H1 (cell line): ENCODE results near the gene GSTO2. TPM values are rescaled to one million over a fixed set of nuclear protein-coding genes. Genes with fewer than 3 reads are reported as not detected.
A peak's percentile ranks its signal among the peaks of the same experiment; 100 is the strongest.

Experiments
- CTCF ChIA-PET: fragments of 300-600 bp; sonication (Branson Sonifier 250); formaldehyde crosslinking; loops from one replicate; lab custom pipeline; 2021; ENCODE audit not compliant: partially characterized antibody; lab: Charles Lee
- POLR2A ChIA-PET: fragments of 300-600 bp; sonication (Branson Sonifier 250); formaldehyde crosslinking; loops from one replicate; lab custom pipeline; 2021; ENCODE audit warnings: inconsistent platforms; ENCODE audit not compliant: partially characterized antibody; lab: Charles Lee
- DNase-seq, 2 experiments: peaks; one replicate each; pipeline versions ENCODE4 v3.0.0 to v3.0.0-alpha.2; 2010 to 2022; ENCODE audit warnings: low spot score in 2 of 2, low read depth in 1 of 2, mixed read lengths in 1 of 2
- FAIRE-seq: peaks from 2 replicates; lab custom pipeline; 2011; peaks lifted over from hg19 to GRCh38; lab: Jason Lieb, UNC
- H2AFZ ChIP-seq: 2 replicates; pipeline ENCODE4 v1.8.1; 2012; ENCODE audit warnings: low read length, inconsistent platforms
- H2AK5ac ChIP-seq: 2 replicates; pipeline ENCODE4 v1.6.1; 2013; ENCODE audit warnings: low read depth, low read length
- H2BK120ac ChIP-seq: replicated peaks from 2 replicates; pipeline ENCODE3; 2013; ENCODE audit warnings: low read depth, low read length, inconsistent platforms
- H2BK12ac ChIP-seq: 2 replicates; pipeline ENCODE4 v1.6.1; 2013; ENCODE audit warnings: low read depth, low read length
- H2BK15ac ChIP-seq: 2 replicates; pipeline ENCODE4 v1.6.1; 2013; ENCODE audit warnings: low read length
- H2BK20ac ChIP-seq: 2 replicates; pipeline ENCODE4 v1.6.1; 2013; ENCODE audit warnings: low read length
- H2BK5ac ChIP-seq: 2 replicates; pipeline ENCODE4 v1.6.1; 2013; ENCODE audit warnings: low read depth, low read length
- H3K14ac ChIP-seq: 2 replicates; pipeline ENCODE4 v1.6.1; 2013; ENCODE audit warnings: inconsistent platforms; ENCODE audit not compliant: insufficient read length
- H3K18ac ChIP-seq: 2 replicates; pipeline ENCODE4 v1.6.1; 2013; ENCODE audit warnings: low read length; ENCODE audit errors: extremely low read depth
- H3K23ac ChIP-seq: 2 replicates; pipeline ENCODE4 v1.6.1; 2013; ENCODE audit warnings: inconsistent platforms; ENCODE audit not compliant: insufficient read length
- H3K23me2 ChIP-seq: 2 replicates; pipeline ENCODE4 v1.6.1; 2013; ENCODE audit warnings: low read depth, low read length
- H3K27ac ChIP-seq: 2 replicates; pipeline ENCODE4 v1.6.1; 2011; ENCODE audit warnings: low read depth, low read length, inconsistent platforms
- H3K27me3 ChIP-seq, 4 experiments: replicated peaks in 1 of 4; 1 replicate in 1 of 4; 2 replicates in 3 of 4; pipeline versions ENCODE4 v1.6.1 to v1.8.1; 2011 to 2013; ENCODE audit warnings: low read length in 3 of 4, mild to moderate bottlenecking in 3 of 4, inconsistent platforms in 2 of 4, mixed read lengths in 2 of 4, moderate library complexity in 1 of 4; ENCODE audit not compliant: control insufficient read depth in 3 of 4, insufficient read depth in 3 of 4; ENCODE audit errors: extremely low read depth in 1 of 4
- H3K36me3 ChIP-seq, 4 experiments: 2 replicates each; pipeline versions ENCODE4 v1.6.1 to v1.8.1; 2011 to 2013; ENCODE audit warnings: mild to moderate bottlenecking in 4 of 4, low read length in 3 of 4, moderate library complexity in 2 of 4, control low read depth in 1 of 4, inconsistent platforms in 1 of 4; ENCODE audit not compliant: insufficient read depth in 4 of 4, control insufficient read depth in 2 of 4
- H3K4ac ChIP-seq: replicated peaks from 2 replicates; pipeline ENCODE3; 2013; ENCODE audit warnings: low read length, low read depth, mixed read lengths, inconsistent platforms; ENCODE audit not compliant: insufficient read length
- H3K4me1 ChIP-seq, 4 experiments: replicated peaks in 1 of 4; 1 replicate in 1 of 4; 2 replicates in 3 of 4; pipeline versions ENCODE4 v1.6.1 to v1.8.1; 2011 to 2013; ENCODE audit warnings: low read length in 3 of 4, inconsistent platforms in 2 of 4, mixed read lengths in 1 of 4; ENCODE audit not compliant: insufficient read depth in 4 of 4, control insufficient read depth in 3 of 4
- H3K4me2 ChIP-seq, 2 experiments: 2 replicates each; pipeline versions ENCODE4 v1.6.1 to v1.8.1; 2011 to 2013; ENCODE audit warnings: low read depth in 2 of 2, low read length in 2 of 2, control low read depth in 1 of 2, inconsistent platforms in 1 of 2, mild to moderate bottlenecking in 1 of 2; ENCODE audit not compliant: insufficient read depth in 1 of 2
- H3K4me3 ChIP-seq, 4 experiments: fragments of 200-600, 300-600 bp in 1 of 4; sonication (generic), shearing (Covaris generic), sonication (Bioruptor Twin) in 1 of 4; 2 replicates each; pipeline versions ENCODE4 v1.5.1 to v1.8.1; 2011 to 2016; ENCODE audit warnings: low read length in 4 of 4, low read depth in 3 of 4, control low read depth in 2 of 4, inconsistent platforms in 2 of 4, mild to moderate bottlenecking in 2 of 4, mixed read lengths in 1 of 4, moderate library complexity in 1 of 4; ENCODE audit not compliant: insufficient read depth in 2 of 4; ENCODE audit errors: extremely low read depth in 1 of 4
- H3K56ac ChIP-seq: replicated peaks from 2 replicates; pipeline ENCODE3; 2013; ENCODE audit warnings: low read depth, mild to moderate bottlenecking, mixed read lengths, low read length, inconsistent platforms; ENCODE audit not compliant: insufficient read length
- H3K79me1 ChIP-seq: 2 replicates; pipeline ENCODE4 v1.6.1; 2013; ENCODE audit warnings: low read depth, low read length, control low read depth
- H3K79me2 ChIP-seq, 2 experiments: 2 replicates each; pipeline versions ENCODE4 v1.6.1 to v1.8.1; 2012 to 2013; ENCODE audit warnings: low read length in 2 of 2, mild to moderate bottlenecking in 2 of 2, inconsistent platforms in 1 of 2; ENCODE audit not compliant: insufficient read depth in 2 of 2, control insufficient read depth in 1 of 2
- H3K9ac ChIP-seq, 4 experiments: replicated peaks in 1 of 4; 1 replicate in 1 of 4; 2 replicates in 3 of 4; pipeline versions ENCODE4 v1.6.1 to v1.8.1; 2011 to 2013; ENCODE audit warnings: low read depth in 3 of 4, low read length in 3 of 4, control low read depth in 2 of 4, mild to moderate bottlenecking in 2 of 4, moderate library complexity in 2 of 4, inconsistent platforms in 1 of 4; ENCODE audit errors: extremely low read depth in 1 of 4
- H3K9me3 ChIP-seq, 2 experiments: 2 replicates each; pipeline versions ENCODE4 v1.6.1 to v1.8.1; 2012 to 2013; ENCODE audit warnings: mild to moderate bottlenecking in 2 of 2, moderate library complexity in 2 of 2, control low read depth in 1 of 2, inconsistent platforms in 1 of 2, low read depth in 1 of 2, low read length in 1 of 2, mixed read lengths in 1 of 2; ENCODE audit not compliant: insufficient read depth in 2 of 2
- H4K20me1 ChIP-seq, 2 experiments: replicated peaks in 1 of 2; 2 replicates each; pipeline versions ENCODE3 to v1.8.1; 2011 to 2013; ENCODE audit warnings: inconsistent platforms in 2 of 2, low read length in 2 of 2, mild to moderate bottlenecking in 1 of 2; ENCODE audit not compliant: insufficient read depth in 2 of 2, control insufficient read depth in 1 of 2
- H4K5ac ChIP-seq: 2 replicates; pipeline ENCODE4 v1.6.1; 2013; ENCODE audit warnings: low read length, low read depth, mixed read lengths, inconsistent platforms; ENCODE audit not compliant: insufficient read length
- H4K8ac ChIP-seq: 2 replicates; pipeline ENCODE4 v1.8.0; 2013; ENCODE audit warnings: mild to moderate bottlenecking, moderate library complexity, low read length, inconsistent platforms; ENCODE audit not compliant: insufficient read depth; ENCODE audit errors: extremely low read depth
- H4K91ac ChIP-seq: replicated peaks from 2 replicates; pipeline ENCODE3; 2013; ENCODE audit warnings: low read length, mixed read lengths, inconsistent platforms; ENCODE audit not compliant: insufficient read length
- ASH2L ChIP-seq: fragments of 200-600, 300-600 bp; sonication (generic); IDR thresholded peaks from one replicate; pipeline ENCODE4 v1.7.1; 2017; ENCODE audit warnings: low read length
- ATF3 ChIP-seq: IDR thresholded peaks from 2 replicates; pipeline ENCODE4 v1.6.1; 2011; ENCODE audit warnings: low read depth, mild to moderate bottlenecking, low read length; ENCODE audit not compliant: insufficient read depth
- CREB1 ChIP-seq: IDR thresholded peaks from 2 replicates; pipeline ENCODE4 v1.6.1; 2012; ENCODE audit warnings: inconsistent platforms
- EGR1 ChIP-seq: IDR thresholded peaks from 2 replicates; pipeline ENCODE4 v1.6.1; 2011; ENCODE audit warnings: low read depth, low read length, borderline replicate concordance
- MAFK ChIP-seq: IDR thresholded peaks from 2 replicates; pipeline ENCODE4 v1.6.1; 2012; ENCODE audit warnings: low read depth, mild to moderate bottlenecking, improper control_type of control experiment, low read length
- RAD21 ChIP-seq, 2 experiments: IDR thresholded peaks in 1 of 2; conservative IDR thresholded peaks in 1 of 2; 2 replicates each; pipeline ENCODE4 v1.6.1; 2011; ENCODE audit warnings: low read depth in 2 of 2, low read length in 2 of 2, improper control_type of control experiment in 1 of 2, inconsistent platforms in 1 of 2, mild to moderate bottlenecking in 1 of 2, moderate library complexity in 1 of 2
- TAF1 ChIP-seq: IDR thresholded peaks from 2 replicates; pipeline ENCODE4 v1.6.1; 2011; ENCODE audit warnings: mild to moderate bottlenecking, low read depth, low read length
- WGBS, 2 experiments: shearing (Covaris generic) in 1 of 2; methylation state at CpG; one replicate each; pipeline versions ENCODE4 v1.1.6 to v1.1.7; 2013 to 2015; ENCODE audit warnings: low lambda C conversion rate in 2 of 2, mixed read lengths in 2 of 2, inconsistent platforms in 1 of 2, low coverage in 1 of 2, missing lambda C conversion rate in 1 of 2; ENCODE audit not compliant: insufficient replicate concordance in 2 of 2, insufficient coverage in 1 of 2, insufficient read length in 1 of 2; ENCODE audit errors: extremely low coverage in 1 of 2, missing lambda C conversion rate in 1 of 2; 5-methylcytosine and 5-hydroxymethylcytosine counted together
- polyA plus RNA-seq, 7 experiments: library from polyadenylated mRNA; depleted of rRNA in 3 of 7; stranded (reverse) in 5 of 7; unstranded in 2 of 7; fragments of >200 nt in 5 of 7; fragments of 200-250 nt in 2 of 7; gene quantifications; 1 replicate in 5 of 7; 2 replicates in 1 of 7; 4 replicates in 1 of 7; pipeline versions ENCODE4 v1.2.1 to v1.2.3, GENCODE V29; 2011 to 2013; ENCODE audit warnings: missing spikeins in 2 of 7, mixed read lengths in 2 of 7
- total RNA-seq: library from RNA; stranded (reverse); fragmentation: NEBNext Ultra II Directional; extraction: Animal tissue kit (Norgen Biotek cat#: 25700); gene quantifications from 2 replicates; pipeline ENCODE4 v1.2.1, GENCODE V29; 2021

Gene GSTO2
- total and polyA plus RNA-seq, 2 of the 8 experiments (the other 6 are each of a cell fraction or from before 2014, with no cell fraction given), result 13.1 to 41.7 TPM

DNA sequence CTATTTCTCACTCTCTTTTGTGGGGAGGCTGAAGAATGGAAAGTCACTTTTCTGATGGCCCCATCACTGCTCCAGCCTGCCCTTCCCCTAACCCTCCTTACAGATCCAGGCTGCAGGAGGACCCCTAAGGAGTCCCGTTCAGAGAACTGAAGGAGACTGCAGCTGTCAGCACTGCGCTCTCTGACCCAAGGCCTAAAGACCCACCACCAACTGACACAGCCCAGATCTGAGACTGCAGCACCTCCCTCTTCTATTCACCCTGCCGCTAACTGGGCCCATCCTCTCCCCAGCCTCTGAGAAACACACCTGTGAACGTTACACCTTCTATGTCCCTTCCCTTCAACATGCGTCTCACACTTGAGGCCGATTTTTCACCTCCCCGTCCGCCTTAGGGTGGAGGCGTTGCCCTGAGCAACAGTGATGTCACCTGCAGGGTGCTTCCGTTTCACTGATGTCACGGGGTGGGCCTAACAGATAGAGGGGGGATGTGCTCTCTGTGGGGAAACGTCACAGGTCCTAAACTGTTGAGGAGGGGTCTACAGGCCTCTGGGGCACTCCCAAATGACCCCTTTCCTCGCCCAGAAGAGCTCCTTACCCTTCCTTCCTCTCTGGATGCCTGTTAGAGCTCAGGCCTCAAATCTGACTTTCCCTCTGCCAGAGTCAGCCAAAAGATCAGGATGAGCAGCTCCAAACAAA is 64.2 kb downstream of the GSTO2 start:
- Histone ChIP-seq H3K79me1 (peaks cover 24% of the 10 kb centered on the region), H3K27me3 (no peaks in the 10 kb centered on the region), H4K8ac (no peak overlapping the region), H3K14ac (no peak overlapping the region), H2BK12ac (peak overlapping the region; percentile 53; the same call in 1 of the 2 replicates), H2BK15ac (peak overlapping the region; percentile 75), H3K9ac (peak overlapping the region in 1 of 4 experiments; percentile 34; a peak in 1 of 7 replicates), H3K56ac (no peak overlapping the region), H4K91ac (no peak overlapping the region), H3K23me2 (peaks cover 15% of the 10 kb centered on the region), H2BK20ac (peak overlapping the region; percentile 67), H3K4me1 (peaks cover 43 to 74% (median 52%) of the 10 kb centered on the region in 4 experiments), H3K4ac (peak overlapping the region; percentile 17), H3K4me3 (no peak overlapping the region), H2AK5ac (peak overlapping the region; percentile 69), H4K20me1 (peaks cover 4 to 9% of the 10 kb centered on the region in 2 experiments), H3K36me3 (no peaks in the 10 kb centered on the region), H3K27ac (peak overlapping the region; percentile 48; the same call in 1 of the 2 replicates), H3K9me3 (no peaks in the 10 kb centered on the region), H2BK5ac (peak overlapping the region; percentile 62), H4K5ac (no peak overlapping the region), H2AFZ (no peak overlapping the region), H3K79me2 (peaks cover 19 to 83% of the 10 kb centered on the region in 2 experiments), H3K18ac (peak overlapping the region; percentile 14; the same call in 1 of the 2 replicates), H3K23ac (no peak overlapping the region), H2BK120ac (no peak overlapping the region), H3K4me2 (peak overlapping the region; percentile 21 to 36; a peak in 2 of 4 replicates)
- POLR2A ChIA-PET, result interaction anchor here (1.4 kb wide), 1 partner anchor 16 kb away, joined by 3 read pairs; no protein-coding TSS in a partner anchor
- TF ChIP-seq EGR1, result no peak
- TF ChIP-seq ATF3, result no peak
- no peak for TF ChIP-seq TAF1
- no peak for TF ChIP-seq RAD21 (IDR thresholded peaks at IDR 0.05 in 1 of 2, conservative IDR thresholded peaks at IDR 0.05 in 1 of 2; ENCODE audit: low read depth in 2 of 2, low read length in 2 of 2)
- TF ChIP-seq CREB1, result peak; percentile 81
- TF ChIP-seq ASH2L, result no peak
- no peak for TF ChIP-seq MAFK
- 71% methylated on average over 13 of the region's 13 CpGs; no CpG with 5 or more reads in 1 of the 2 experiments for WGBS, 2 experiments
- no peak for FAIRE-seq
- no peak for DNase-seq
- CTCF ChIA-PET, result interaction anchor here (0.6 to 7.3 kb wide), 3 partner anchors 28 to 40 kb away, joined by 3 to 86 read pairs (median 67); no protein-coding TSS in a partner anchor
